Measurements from ENCODE around the gene RILPL1. TPM values are rescaled to one million over a fixed set of nuclear protein-coding genes. Genes with fewer than 3 reads are reported as not detected.
"Not testable (repeated sequence)": the region's sequence is repeated elsewhere in the genome, so short reads cannot be mapped to it uniquely, and the experiment has no call there.

The RILPL1 gene
- polyA plus RNA-seq, 1 experiment = 22.3 TPM

GRCh38 chr12:123471374-123472068 lies 62.0 kb downstream of the RILPL1 start:
- DNase-seq (ENCODE audit: low read depth) = no peak
- CTCF ChIA-PET = interaction anchor here (1.5 to 1.7 kb wide), 2 partner anchors 12 to 112 kb away, joined by 3 to 5 read pairs; no protein-coding TSS in a partner anchor
- POLR2A ChIA-PET = no interaction called here

GRCh38 chr12:123469978-123470377 lies 63.5 kb downstream of the RILPL1 start:
- no peak for TF ChIP-seq CTCF (IDR thresholded peaks at IDR 0.05; ENCODE audit: insufficient read depth, low read depth, low read length)
- Histone ChIP-seq H3K36me3 (ENCODE audit: control insufficient read depth, insufficient read depth, low read length) (peaks cover 14% of the 10 kb centered on the region), H3K27me3 (ENCODE audit: control insufficient read depth, insufficient read depth, low read length) (no peaks in the 10 kb centered on the region), H3K4me3 (ENCODE audit: low read depth, low read length) (no peak overlapping the region)
- ChIA-PET POLR2A (interaction anchor here (0.7 kb wide), 1 partner anchor 12 kb away, joined by 19 read pairs; no protein-coding TSS in a partner anchor), CTCF (interaction anchor here (0.7 kb wide), 1 partner anchor 172 kb away, joined by 3 read pairs; no protein-coding TSS in a partner anchor)
- no peak for DNase-seq (ENCODE audit: low read depth)

More at GRCh38 chr12:123471374-123472068, 62.0 kb downstream of the RILPL1 start:
- no peaks in the 10 kb centered on the region for H3K27me3 ChIP-seq (ENCODE audit: control insufficient read depth, insufficient read depth, low read length)
- TF ChIP-seq CTCF (IDR thresholded peaks at IDR 0.05; ENCODE audit: insufficient read depth, low read depth, low read length) = no peak
- H3K36me3 ChIP-seq (ENCODE audit: control insufficient read depth, insufficient read depth, low read length) = peaks cover 14% of the 10 kb centered on the region
- H3K4me3 ChIP-seq (ENCODE audit: low read depth, low read length) = no peak overlapping the region

- ChIA-PET POLR2A (interaction anchor here (0.6 kb wide), 1 partner anchor 116 kb away, joined by 9 read pairs; the partner anchor contains the start of gene TMED2), CTCF (no interaction called here)
- no peak for DNase-seq (ENCODE audit: low read depth)
- no peak overlapping the region for H3K4me3 ChIP-seq (ENCODE audit: low read depth, low read length)
- H3K36me3 ChIP-seq (ENCODE audit: control insufficient read depth, insufficient read depth, low read length) = peaks cover 14% of the 10 kb centered on the region
- TF ChIP-seq CTCF (IDR thresholded peaks at IDR 0.05; ENCODE audit: insufficient read depth, low read depth, low read length) = peak; percentile 8; the same call in 1 of the 2 replicates
- no peaks in the 10 kb centered on the region for H3K27me3 ChIP-seq (ENCODE audit: control insufficient read depth, insufficient read depth, low read length)
These were observed 64.7 kb downstream of the RILPL1 start for GRCh38 chr12:123468786-123469185.

- no peak for TF ChIP-seq CTCF (IDR thresholded peaks at IDR 0.05; ENCODE audit: insufficient read depth, low read depth, low read length)
- H3K36me3 ChIP-seq (ENCODE audit: control insufficient read depth, insufficient read depth, low read length) = peaks cover 7% of the 10 kb centered on the region
- no peak for DNase-seq (ENCODE audit: low read depth)
- CTCF ChIA-PET = no interaction called here
- H3K27me3 ChIP-seq (ENCODE audit: control insufficient read depth, insufficient read depth, low read length) = no peaks in the 10 kb centered on the region
- POLR2A ChIA-PET = no interaction called here
- no peak overlapping the region for H3K4me3 ChIP-seq (ENCODE audit: low read depth, low read length)
These were observed 68.4 kb downstream of the RILPL1 start for GRCh38 chr12:123465084-123465483.

- CTCF ChIA-PET; H3K27me3 ChIP-seq (ENCODE audit: control insufficient read depth, insufficient read depth, low read length); H3K36me3 ChIP-seq (ENCODE audit: control insufficient read depth, insufficient read depth, low read length); POLR2A ChIA-PET; DNase-seq (ENCODE audit: low read depth); H3K4me3 ChIP-seq (ENCODE audit: low read depth, low read length): not testable (repeated sequence)
These were observed 70.3 kb downstream of the RILPL1 start for GRCh38 chr12:123463174-123463573.

All from BJ (cell line).